ENCODE results near the gene IL12RB1. TPM values are rescaled to one million over a fixed set of nuclear protein-coding genes. Genes with fewer than 3 reads are reported as not detected.
A peak's percentile ranks its signal among the peaks of the same experiment; 100 is the strongest.
"Not testable (repeated sequence)": the region's sequence is repeated elsewhere in the genome, so short reads cannot be mapped to it uniquely, and the experiment has no call there.

IL12RB1 gene
- total RNA-seq, 1 donor = 0.72 TPM

DNA sequence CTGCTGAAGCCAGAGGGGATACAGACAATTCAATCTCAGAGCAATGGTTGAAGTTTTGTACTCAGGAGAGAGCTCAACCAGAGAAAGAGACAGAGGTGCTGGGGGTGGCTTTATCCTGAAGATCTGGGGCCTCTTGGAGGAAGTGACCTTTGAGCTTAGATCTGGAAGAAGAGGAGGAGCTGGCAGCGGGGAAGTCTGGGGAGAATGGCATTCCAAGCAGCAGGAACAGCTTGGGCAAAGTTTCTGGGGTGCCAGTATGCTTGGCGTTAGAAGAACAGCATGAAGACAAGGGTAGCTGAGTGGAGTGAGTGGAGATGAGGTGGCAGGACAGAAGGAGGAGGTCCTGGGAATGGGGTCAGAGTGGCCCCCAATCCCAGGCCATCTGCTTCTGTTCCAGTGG lies 22.2 kb upstream of the IL12RB1 start:
- no peaks in the 10 kb centered on the region for H4K20me1 ChIP-seq (ENCODE audit: insufficient read depth, low read length)
- peaks cover 9% of the 10 kb centered on the region for H3K4me1 ChIP-seq (ENCODE audit: insufficient read depth, low read length)
- H2AFZ ChIP-seq (ENCODE audit: low read length) = no peak overlapping the region
- no peak overlapping the region for H3K4me3 ChIP-seq (ENCODE audit: insufficient read depth, low read length)
- no peaks in the 10 kb centered on the region for H3K27me3 ChIP-seq (ENCODE audit: insufficient read depth, low read length)
- no peaks in the 10 kb centered on the region for H3K79me2 ChIP-seq (ENCODE audit: insufficient read depth, low read length)
- H3K9me3 ChIP-seq (ENCODE audit: low read depth, low read length) = no peaks in the 10 kb centered on the region
- no peak overlapping the region for H3K27ac ChIP-seq (ENCODE audit: low read depth, low read length)
- DNase-seq (ENCODE audit: insufficient read length, low spot score, missing footprints) = peak; percentile 30
- H3K36me3 ChIP-seq (ENCODE audit: insufficient read depth, low read length) = no peaks in the 10 kb centered on the region
- no peak overlapping the region for H3K4me2 ChIP-seq (ENCODE audit: insufficient read depth, low read length)
- no peak for TF ChIP-seq CTCF (IDR thresholded peaks at IDR 0.05; ENCODE audit: extremely low read depth, low read depth, low read length)

GRCh38 chr19:18107235-18107634 lies 20.5 kb upstream of the IL12RB1 start:
- H3K27ac ChIP-seq (ENCODE audit: low read depth, low read length) = no peak overlapping the region
- H3K4me2 ChIP-seq (ENCODE audit: insufficient read depth, low read length) = no peak overlapping the region
- DNase-seq (ENCODE audit: insufficient read length, low spot score, missing footprints) = peak; percentile 34

GRCh38 chr19:18105259-18105658 lies 18.5 kb upstream of the IL12RB1 start:
- not testable (repeated sequence) for H3K36me3 ChIP-seq (ENCODE audit: insufficient read depth, low read length); H3K79me2 ChIP-seq (ENCODE audit: insufficient read depth, low read length); H3K4me2 ChIP-seq (ENCODE audit: insufficient read depth, low read length); H4K20me1 ChIP-seq (ENCODE audit: insufficient read depth, low read length); H3K9me3 ChIP-seq (ENCODE audit: low read depth, low read length); H3K4me3 ChIP-seq (ENCODE audit: insufficient read depth, low read length); H3K27ac ChIP-seq (ENCODE audit: low read depth, low read length); DNase-seq (ENCODE audit: insufficient read length, low spot score, missing footprints); H2AFZ ChIP-seq (ENCODE audit: low read length); H3K27me3 ChIP-seq (ENCODE audit: insufficient read depth, low read length)
- H3K4me1 ChIP-seq (ENCODE audit: insufficient read depth, low read length) = peaks cover 16% of the 10 kb centered on the region

More at GRCh38 chr19:18107235-18107634, 20.5 kb upstream of the IL12RB1 start:
- H3K9me3 ChIP-seq (ENCODE audit: low read depth, low read length) = no peaks in the 10 kb centered on the region
- no peak for TF ChIP-seq CTCF (IDR thresholded peaks at IDR 0.05; ENCODE audit: extremely low read depth, low read depth, low read length)
- H3K36me3 ChIP-seq (ENCODE audit: insufficient read depth, low read length) = no peaks in the 10 kb centered on the region
- no peak overlapping the region for H3K4me3 ChIP-seq (ENCODE audit: insufficient read depth, low read length)
- no peak overlapping the region for H2AFZ ChIP-seq (ENCODE audit: low read length)
- peaks cover 16% of the 10 kb centered on the region for H3K4me1 ChIP-seq (ENCODE audit: insufficient read depth, low read length)
- H3K27me3 ChIP-seq (ENCODE audit: insufficient read depth, low read length) = no peaks in the 10 kb centered on the region
- no peaks in the 10 kb centered on the region for H4K20me1 ChIP-seq (ENCODE audit: insufficient read depth, low read length)
- H3K79me2 ChIP-seq (ENCODE audit: insufficient read depth, low read length) = no peaks in the 10 kb centered on the region

DNA sequence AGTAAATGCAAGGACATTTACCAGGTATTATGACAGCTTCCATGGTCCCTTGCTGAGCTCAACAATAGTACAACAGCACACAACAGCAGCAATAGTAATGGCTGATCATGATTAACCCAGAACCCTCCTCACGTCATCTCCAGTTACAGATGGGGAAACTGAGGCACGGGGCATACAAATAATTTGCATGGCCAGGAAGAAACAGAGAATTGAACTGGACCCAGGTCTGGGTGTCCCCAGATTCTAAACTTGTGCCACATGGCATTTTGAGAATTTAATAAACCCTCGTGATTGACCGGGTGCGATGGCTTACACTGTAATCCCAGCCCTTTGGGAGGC lies 18.0 kb upstream of the IL12RB1 start:
- no peak for TF ChIP-seq CTCF (IDR thresholded peaks at IDR 0.05; ENCODE audit: extremely low read depth, low read depth, low read length)
- Histone ChIP-seq H3K9me3 (ENCODE audit: low read depth, low read length) (no peaks in the 10 kb centered on the region), H3K36me3 (ENCODE audit: insufficient read depth, low read length) (no peaks in the 10 kb centered on the region), H4K20me1 (ENCODE audit: insufficient read depth, low read length) (no peaks in the 10 kb centered on the region), H3K4me1 (ENCODE audit: insufficient read depth, low read length) (peaks cover 16% of the 10 kb centered on the region), H3K79me2 (ENCODE audit: insufficient read depth, low read length) (no peaks in the 10 kb centered on the region), H3K27ac (ENCODE audit: low read depth, low read length) (peak overlapping the region; percentile 96), H3K4me3 (ENCODE audit: insufficient read depth, low read length) (peak overlapping the region; percentile 75), H2AFZ (ENCODE audit: low read length) (peak overlapping the region; percentile 96), H3K27me3 (ENCODE audit: insufficient read depth, low read length) (peaks cover 2% of the 10 kb centered on the region), H3K4me2 (ENCODE audit: insufficient read depth, low read length) (peak overlapping the region; percentile 98)
- no peak for DNase-seq (ENCODE audit: insufficient read length, low spot score, missing footprints)

Measured in osteoblast (primary cell).